Gastrocnemius medialis (tissue), 4 donors: ENCODE results near the gene TXLNA.

Experiments used
- POLR2A ChIP-seq, 2 donors: fragments of 450-650 bp; IDR thresholded peaks; one replicate each; pipeline ENCODE4 v1.6.1; 2017; ENCODE audit warnings: antibody characterized with exemption in 2 of 2, mild to moderate bottlenecking in 2 of 2, moderate library complexity in 2 of 2
- TF ChIP-seq, protein P1 (sequence below), 5 experiments: fragments of 450-650 bp in 3 of 5; fragments of 200-600 bp in 2 of 5; sonication (generic) in 2 of 5; IDR thresholded peaks in 4 of 5; conservative IDR thresholded peaks in 1 of 5; 1 replicate in 4 of 5; 2 replicates in 1 of 5; pipeline ENCODE4 v1.5.1; 2016 to 2019; ENCODE audit warnings: antibody characterized with exemption in 5 of 5, mild to moderate bottlenecking in 3 of 5, moderate library complexity in 3 of 5

- no peak for TF ChIP-seq POLR2A (IDR thresholded peaks at IDR 0.05)
- TF ChIP-seq, protein P1, sequence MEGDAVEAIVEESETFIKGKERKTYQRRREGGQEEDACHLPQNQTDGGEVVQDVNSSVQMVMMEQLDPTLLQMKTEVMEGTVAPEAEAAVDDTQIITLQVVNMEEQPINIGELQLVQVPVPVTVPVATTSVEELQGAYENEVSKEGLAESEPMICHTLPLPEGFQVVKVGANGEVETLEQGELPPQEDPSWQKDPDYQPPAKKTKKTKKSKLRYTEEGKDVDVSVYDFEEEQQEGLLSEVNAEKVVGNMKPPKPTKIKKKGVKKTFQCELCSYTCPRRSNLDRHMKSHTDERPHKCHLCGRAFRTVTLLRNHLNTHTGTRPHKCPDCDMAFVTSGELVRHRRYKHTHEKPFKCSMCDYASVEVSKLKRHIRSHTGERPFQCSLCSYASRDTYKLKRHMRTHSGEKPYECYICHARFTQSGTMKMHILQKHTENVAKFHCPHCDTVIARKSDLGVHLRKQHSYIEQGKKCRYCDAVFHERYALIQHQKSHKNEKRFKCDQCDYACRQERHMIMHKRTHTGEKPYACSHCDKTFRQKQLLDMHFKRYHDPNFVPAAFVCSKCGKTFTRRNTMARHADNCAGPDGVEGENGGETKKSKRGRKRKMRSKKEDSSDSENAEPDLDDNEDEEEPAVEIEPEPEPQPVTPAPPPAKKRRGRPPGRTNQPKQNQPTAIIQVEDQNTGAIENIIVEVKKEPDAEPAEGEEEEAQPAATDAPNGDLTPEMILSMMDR (IDR thresholded peaks at IDR 0.05 in 4 of 5, conservative IDR thresholded peaks at IDR 0.05 in 1 of 5), result no peak
These were observed 49.3 kb downstream of the TXLNA start for GRCh38 chr1:32228771-32229170.
